Activated effector memory CD4-positive, alpha-beta T cell treated with anti-CD3 and anti-CD28 coated beads, Interleukin-2, amount 50 U/mL, for 16 hours (primary cell): ENCODE results near the gene BEX4.
"Not testable (repeated sequence)": the region's sequence is repeated elsewhere in the genome, so short reads cannot be mapped to it uniquely, and the experiment has no call there.

Experiments
- DNase-seq: peaks from one replicate; pipeline ENCODE4 v3.0.0-alpha.2; 2020

BEX4 gene

GRCh38 chrX:103214870-103215424, at the start of gene BEX4:
TSS of gene BEX4 (plus strand) at chrX:103215108. CDS start at chrX:103216154, 1,046 bp downstream.
- DNase-seq = peak; percentile 92

GRCh38 chrX:103170216-103170615, 44.7 kb upstream of the BEX4 start:
- no peak for DNase-seq

GRCh38 chrX:103171353-103171752, 43.6 kb upstream of the BEX4 start:
- DNase-seq = no peak

GRCh38 chrX:103175256-103175655, 39.7 kb upstream of the BEX4 start:
- DNase-seq = not testable (repeated sequence)

GRCh38 chrX:103175944-103176753, 38.8 kb upstream of the BEX4 start:
- peak; percentile 81 for DNase-seq

GRCh38 chrX:103177556-103177955, 37.4 kb upstream of the BEX4 start:
- DNase-seq = no peak

GRCh38 chrX:103183912-103184311, 31.0 kb upstream of the BEX4 start:
- DNase-seq = no peak

GRCh38 chrX:103187953-103188475, 26.9 kb upstream of the BEX4 start:
- DNase-seq = no peak

- DNase-seq = no peak
These were observed 17.1 kb upstream of the BEX4 start for GRCh38 chrX:103197721-103198306.

GRCh38 chrX:103198668-103199067, 16.2 kb upstream of the BEX4 start:
- DNase-seq = not testable (repeated sequence)

- no peak for DNase-seq
These were observed 13.9 kb upstream of the BEX4 start for GRCh38 chrX:103201041-103201440.

- no peak for DNase-seq
These were observed 4.9 kb upstream of the BEX4 start for GRCh38 chrX:103210056-103210455.

GRCh38 chrX:103211012-103211715, 3.7 kb upstream of the BEX4 start:
- DNase-seq = peak; percentile 67

GRCh38 chrX:103212749-103213457, 2.0 kb upstream of the BEX4 start:
- DNase-seq = no peak

GRCh38 chrX:103215425-103215991, 600 bp downstream of the BEX4 start:
- peak; percentile 66 for DNase-seq

GRCh38 chrX:103220511-103221323, 5.8 kb downstream of the BEX4 start:
- DNase-seq = no peak

- not testable (repeated sequence) for DNase-seq
These were observed 11.0 kb downstream of the BEX4 start for GRCh38 chrX:103225918-103226317.

GRCh38 chrX:103233263-103233662, 18.4 kb downstream of the BEX4 start:
- no peak for DNase-seq

- DNase-seq = no peak
These were observed 20.0 kb downstream of the BEX4 start for GRCh38 chrX:103234869-103235268.

- DNase-seq = not testable (repeated sequence)
These were observed 20.7 kb downstream of the BEX4 start for GRCh38 chrX:103235608-103236007.

- DNase-seq = no peak
These were observed 21.4 kb downstream of the BEX4 start for GRCh38 chrX:103236296-103236695.
